22Rv1 (cell line): Measurements from ENCODE around the gene FGR.

Source experiments
- ZFX ChIP-seq: fragments of 450-650 bp; IDR thresholded peaks from 2 replicates; pipeline ENCODE4 v1.6.1; 2017; ENCODE audit warnings: antibody characterized with exemption, borderline replicate concordance
- TF ChIP-seq, protein P1 (sequence below): fragments of 450-650 bp; IDR thresholded peaks from 2 replicates; pipeline ENCODE4 v1.5.1; 2017; ENCODE audit warnings: mild to moderate bottlenecking

GRCh38 chr1:27668808-27669723, 34.1 kb upstream of the FGR start:
- TF ChIP-seq, protein P1, sequence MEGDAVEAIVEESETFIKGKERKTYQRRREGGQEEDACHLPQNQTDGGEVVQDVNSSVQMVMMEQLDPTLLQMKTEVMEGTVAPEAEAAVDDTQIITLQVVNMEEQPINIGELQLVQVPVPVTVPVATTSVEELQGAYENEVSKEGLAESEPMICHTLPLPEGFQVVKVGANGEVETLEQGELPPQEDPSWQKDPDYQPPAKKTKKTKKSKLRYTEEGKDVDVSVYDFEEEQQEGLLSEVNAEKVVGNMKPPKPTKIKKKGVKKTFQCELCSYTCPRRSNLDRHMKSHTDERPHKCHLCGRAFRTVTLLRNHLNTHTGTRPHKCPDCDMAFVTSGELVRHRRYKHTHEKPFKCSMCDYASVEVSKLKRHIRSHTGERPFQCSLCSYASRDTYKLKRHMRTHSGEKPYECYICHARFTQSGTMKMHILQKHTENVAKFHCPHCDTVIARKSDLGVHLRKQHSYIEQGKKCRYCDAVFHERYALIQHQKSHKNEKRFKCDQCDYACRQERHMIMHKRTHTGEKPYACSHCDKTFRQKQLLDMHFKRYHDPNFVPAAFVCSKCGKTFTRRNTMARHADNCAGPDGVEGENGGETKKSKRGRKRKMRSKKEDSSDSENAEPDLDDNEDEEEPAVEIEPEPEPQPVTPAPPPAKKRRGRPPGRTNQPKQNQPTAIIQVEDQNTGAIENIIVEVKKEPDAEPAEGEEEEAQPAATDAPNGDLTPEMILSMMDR, result peak; percentile 95
- TF ChIP-seq ZFX, result no peak
